Sigmoid colon (tissue), 4 donors: ENCODE data around the gene PIGX.

Experiments
- EP300 ChIP-seq, 4 donors: sonication (generic); formaldehyde crosslinking; IDR thresholded peaks; one replicate each; pipeline ENCODE4 v1.6.1; 2017; ENCODE audit warnings: antibody characterized with exemption in 4 of 4
- POLR2A ChIP-seq, 2 donors: fragments of 450-650 bp; IDR thresholded peaks; one replicate each; pipeline ENCODE4 v1.6.1; 2016; ENCODE audit warnings: antibody characterized with exemption in 2 of 2, mild to moderate bottlenecking in 2 of 2, moderate library complexity in 2 of 2
- POLR2AphosphoS5 ChIP-seq, 4 donors: sonication (generic); formaldehyde crosslinking; IDR thresholded peaks; one replicate each; pipeline ENCODE4 v1.6.1; 2017; ENCODE audit warnings: antibody characterized with exemption in 4 of 4
- TF ChIP-seq, protein P1 (sequence below), 4 experiments: fragments of 450-650 bp in 3 of 4; fragments of 200-600 bp in 1 of 4; IDR thresholded peaks; one replicate each; pipeline ENCODE4 v1.5.1; 2016 to 2019; ENCODE audit warnings: antibody characterized with exemption in 4 of 4, mild to moderate bottlenecking in 3 of 4, moderate library complexity in 2 of 4

DNA sequence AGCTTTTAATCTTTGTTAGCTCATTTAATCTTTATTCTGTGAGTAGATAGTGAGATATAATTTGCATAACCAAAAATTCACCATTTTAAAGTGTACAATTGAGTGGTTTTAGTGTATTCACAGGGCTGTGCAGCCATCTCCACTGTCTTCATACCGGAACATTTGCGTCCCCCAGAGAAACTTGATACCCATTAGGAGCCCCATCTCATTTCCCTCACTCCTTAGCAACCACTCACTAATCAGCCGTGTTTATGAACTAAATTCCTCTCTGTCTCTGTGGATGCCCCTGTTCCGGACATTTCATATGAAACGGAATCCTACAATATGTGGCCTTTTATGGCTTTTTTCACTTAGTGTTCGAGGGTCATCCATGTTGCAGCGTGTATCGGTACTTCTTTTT, 65.7 kb downstream of the PIGX start:
- TF ChIP-seq EP300 (IDR thresholded peaks at IDR 0.05) (no peak), POLR2AphosphoS5 (IDR thresholded peaks at IDR 0.05) (no peak), POLR2A (IDR thresholded peaks at IDR 0.05) (no peak)
- TF ChIP-seq, protein P1, sequence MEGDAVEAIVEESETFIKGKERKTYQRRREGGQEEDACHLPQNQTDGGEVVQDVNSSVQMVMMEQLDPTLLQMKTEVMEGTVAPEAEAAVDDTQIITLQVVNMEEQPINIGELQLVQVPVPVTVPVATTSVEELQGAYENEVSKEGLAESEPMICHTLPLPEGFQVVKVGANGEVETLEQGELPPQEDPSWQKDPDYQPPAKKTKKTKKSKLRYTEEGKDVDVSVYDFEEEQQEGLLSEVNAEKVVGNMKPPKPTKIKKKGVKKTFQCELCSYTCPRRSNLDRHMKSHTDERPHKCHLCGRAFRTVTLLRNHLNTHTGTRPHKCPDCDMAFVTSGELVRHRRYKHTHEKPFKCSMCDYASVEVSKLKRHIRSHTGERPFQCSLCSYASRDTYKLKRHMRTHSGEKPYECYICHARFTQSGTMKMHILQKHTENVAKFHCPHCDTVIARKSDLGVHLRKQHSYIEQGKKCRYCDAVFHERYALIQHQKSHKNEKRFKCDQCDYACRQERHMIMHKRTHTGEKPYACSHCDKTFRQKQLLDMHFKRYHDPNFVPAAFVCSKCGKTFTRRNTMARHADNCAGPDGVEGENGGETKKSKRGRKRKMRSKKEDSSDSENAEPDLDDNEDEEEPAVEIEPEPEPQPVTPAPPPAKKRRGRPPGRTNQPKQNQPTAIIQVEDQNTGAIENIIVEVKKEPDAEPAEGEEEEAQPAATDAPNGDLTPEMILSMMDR (IDR thresholded peaks at IDR 0.05), result no peak
